BLaER1 treated with 17β-estradiol and CSF1 and Interleukin-3, amounts not matched to agents 10 nM and 100 nM (cell line): ENCODE measurements around the gene PADI1.

Experiments
- H3K27ac ChIP-seq, 11 experiments: shearing (Covaris generic); formaldehyde crosslinking; 2 replicates each; pipeline ENCODE4 v1.8.1; 2022
- H3K27me3 ChIP-seq, 11 experiments: shearing (Covaris generic); formaldehyde crosslinking; 2 replicates each; pipeline ENCODE4 v1.8.1; 2022
- H3K36me3 ChIP-seq, 11 experiments: shearing (Covaris generic); formaldehyde crosslinking; 2 replicates each; pipeline ENCODE4 v1.8.1; 2022
- H3K4me1 ChIP-seq, 10 experiments: shearing (Covaris generic); formaldehyde crosslinking; 2 replicates each; pipeline ENCODE4 v1.8.1; 2022
- H3K4me2 ChIP-seq, 11 experiments: shearing (Covaris generic); formaldehyde crosslinking; 2 replicates each; pipeline ENCODE4 v1.8.1; 2022
- H3K4me3 ChIP-seq, 10 experiments: shearing (Covaris generic); formaldehyde crosslinking; 2 replicates each; pipeline ENCODE4 v1.8.1; 2022
- H3K9ac ChIP-seq, 11 experiments: shearing (Covaris generic); formaldehyde crosslinking; 2 replicates each; pipeline ENCODE4 v1.8.1; 2022
- H3K9me3 ChIP-seq, 11 experiments: shearing (Covaris generic); formaldehyde crosslinking; replicated peaks in 1 of 11; 2 replicates each; pipeline ENCODE4 v1.8.1; 2022
- H4K20me1 ChIP-seq, 11 experiments: shearing (Covaris generic); formaldehyde crosslinking; 2 replicates each; pipeline ENCODE4 v1.8.1; 2022
- Cebpa-rat ChIP-seq, 11 experiments: shearing (Covaris generic); IDR thresholded peaks; 2 replicates each; pipeline ENCODE4 v1.8.1; 2022

The PADI1 gene

GRCh38 chr1:17193222-17194132 lies 11.5 kb upstream of the PADI1 start:
- no peak overlapping the region for H3K4me3 ChIP-seq
- H3K27me3 ChIP-seq, result no peaks in the 10 kb centered on the region
- H3K36me3 ChIP-seq, result no peaks in the 10 kb centered on the region
- peak overlapping the region in 9 of 11 experiments; percentile 6 to 69 (median 61); a peak in 14 of 22 replicates for H3K4me2 ChIP-seq
- H3K9me3 ChIP-seq, result peaks cover 8 to 26% (median 10%) of the 10 kb centered on the region in 11 experiments
- H3K9ac ChIP-seq, result no peak overlapping the region
- TF ChIP-seq Cebpa-rat (IDR thresholded peaks at IDR 0.05), result no peak
- no peak overlapping the region for H3K27ac ChIP-seq
- H3K4me1 ChIP-seq, result peaks cover 23 to 38% (median 32%) of the 10 kb centered on the region in 10 experiments
- no peaks in the 10 kb centered on the region; a peak in 1 of 22 replicates for H4K20me1 ChIP-seq

GRCh38 chr1:17194133-17194475 lies 10.8 kb upstream of the PADI1 start:
- H3K27ac ChIP-seq, result no peak overlapping the region
- peaks cover 23 to 38% (median 32%) of the 10 kb centered on the region in 10 experiments for H3K4me1 ChIP-seq
- H3K27me3 ChIP-seq, result no peaks in the 10 kb centered on the region
- TF ChIP-seq Cebpa-rat (IDR thresholded peaks at IDR 0.05), result no peak
- H3K4me2 ChIP-seq, result no peak overlapping the region
- no peaks in the 10 kb centered on the region; a peak in 1 of 22 replicates for H4K20me1 ChIP-seq
- no peak overlapping the region for H3K4me3 ChIP-seq
- H3K9me3 ChIP-seq, result peaks cover 2 to 20% (median 4%) of the 10 kb centered on the region in 11 experiments
- no peak overlapping the region for H3K9ac ChIP-seq
- H3K36me3 ChIP-seq, result no peaks in the 10 kb centered on the region

- Histone ChIP-seq H3K36me3 (no peaks in the 10 kb centered on the region), H3K4me3 (no peak overlapping the region), H4K20me1 (no peaks in the 10 kb centered on the region; a peak in 1 of 22 replicates), H3K27me3 (no peaks in the 10 kb centered on the region), H3K9ac (no peak overlapping the region), H3K27ac (no peak overlapping the region), H3K4me2 (no peak overlapping the region), H3K4me1 (peaks cover 23 to 37% (median 32%) of the 10 kb centered on the region in 10 experiments), H3K9me3 (peaks cover 0 to 14% (median 0%) of the 10 kb centered on the region in 11 experiments; a peak in 4 of 22 replicates)
- TF ChIP-seq Cebpa-rat (IDR thresholded peaks at IDR 0.05), result no peak
Measured at GRCh38 chr1:17194615-17195528, 10.1 kb upstream of the PADI1 start.

- TF ChIP-seq Cebpa-rat (IDR thresholded peaks at IDR 0.05), result no peak
- Histone ChIP-seq H3K4me1 (peaks cover 17 to 29% (median 26%) of the 10 kb centered on the region in 10 experiments), H3K36me3 (no peaks in the 10 kb centered on the region), H3K4me3 (no peak overlapping the region), H3K9ac (no peak overlapping the region), H3K27me3 (no peaks in the 10 kb centered on the region), H4K20me1 (no peaks in the 10 kb centered on the region; a peak in 1 of 22 replicates), H3K9me3 (peaks cover 0 to 14% (median 0%) of the 10 kb centered on the region in 11 experiments; a peak in 4 of 22 replicates), H3K4me2 (no peak overlapping the region), H3K27ac (no peak overlapping the region)
Measured at GRCh38 chr1:17195731-17196130, 9.2 kb upstream of the PADI1 start.

- Histone ChIP-seq H3K4me3 (no peak overlapping the region), H3K4me2 (no peak overlapping the region), H3K4me1 (peaks cover 11 to 26% (median 23%) of the 10 kb centered on the region in 10 experiments; a peak in 18 of 20 replicates), H3K9me3 (peaks cover 0 to 7% (median 0%) of the 10 kb centered on the region in 11 experiments; a peak in 4 of 22 replicates), H3K36me3 (no peaks in the 10 kb centered on the region), H4K20me1 (no peaks in the 10 kb centered on the region; a peak in 1 of 22 replicates), H3K27me3 (no peaks in the 10 kb centered on the region), H3K9ac (no peak overlapping the region), H3K27ac (no peak overlapping the region)
- TF ChIP-seq Cebpa-rat (IDR thresholded peaks at IDR 0.05), result no peak
Measured at GRCh38 chr1:17196496-17197185, 8.3 kb upstream of the PADI1 start.

GRCh38 chr1:17197696-17198095 lies 7.2 kb upstream of the PADI1 start:
- Histone ChIP-seq H3K36me3 (no peaks in the 10 kb centered on the region), H3K27me3 (no peaks in the 10 kb centered on the region), H4K20me1 (no peaks in the 10 kb centered on the region; a peak in 1 of 22 replicates), H3K27ac (no peak overlapping the region), H3K9me3 (no peaks in the 10 kb centered on the region), H3K4me3 (no peak overlapping the region), H3K4me1 (peaks cover 3 to 21% (median 18%) of the 10 kb centered on the region in 10 experiments; a peak in 18 of 20 replicates), H3K9ac (no peak overlapping the region), H3K4me2 (no peak overlapping the region)
- TF ChIP-seq Cebpa-rat (IDR thresholded peaks at IDR 0.05), result no peak

- H3K27me3 ChIP-seq, result no peaks in the 10 kb centered on the region
- no peak overlapping the region for H3K4me2 ChIP-seq
- TF ChIP-seq Cebpa-rat (IDR thresholded peaks at IDR 0.05), result no peak
Measured at GRCh38 chr1:17198476-17199258, 6.3 kb upstream of the PADI1 start.

More at GRCh38 chr1:17198476-17199258, 6.3 kb upstream of the PADI1 start:
- H3K9ac ChIP-seq, result no peak overlapping the region
- no peak overlapping the region for H3K4me3 ChIP-seq
- H3K27ac ChIP-seq, result no peak overlapping the region
- peaks cover 0 to 13% (median 11%) of the 10 kb centered on the region in 10 experiments; a peak in 17 of 20 replicates for H3K4me1 ChIP-seq
- no peaks in the 10 kb centered on the region for H3K9me3 ChIP-seq
- no peaks in the 10 kb centered on the region; a peak in 1 of 22 replicates for H4K20me1 ChIP-seq
- no peaks in the 10 kb centered on the region for H3K36me3 ChIP-seq
